ENCODE measurements around the gene PPP1CA.

DNA sequence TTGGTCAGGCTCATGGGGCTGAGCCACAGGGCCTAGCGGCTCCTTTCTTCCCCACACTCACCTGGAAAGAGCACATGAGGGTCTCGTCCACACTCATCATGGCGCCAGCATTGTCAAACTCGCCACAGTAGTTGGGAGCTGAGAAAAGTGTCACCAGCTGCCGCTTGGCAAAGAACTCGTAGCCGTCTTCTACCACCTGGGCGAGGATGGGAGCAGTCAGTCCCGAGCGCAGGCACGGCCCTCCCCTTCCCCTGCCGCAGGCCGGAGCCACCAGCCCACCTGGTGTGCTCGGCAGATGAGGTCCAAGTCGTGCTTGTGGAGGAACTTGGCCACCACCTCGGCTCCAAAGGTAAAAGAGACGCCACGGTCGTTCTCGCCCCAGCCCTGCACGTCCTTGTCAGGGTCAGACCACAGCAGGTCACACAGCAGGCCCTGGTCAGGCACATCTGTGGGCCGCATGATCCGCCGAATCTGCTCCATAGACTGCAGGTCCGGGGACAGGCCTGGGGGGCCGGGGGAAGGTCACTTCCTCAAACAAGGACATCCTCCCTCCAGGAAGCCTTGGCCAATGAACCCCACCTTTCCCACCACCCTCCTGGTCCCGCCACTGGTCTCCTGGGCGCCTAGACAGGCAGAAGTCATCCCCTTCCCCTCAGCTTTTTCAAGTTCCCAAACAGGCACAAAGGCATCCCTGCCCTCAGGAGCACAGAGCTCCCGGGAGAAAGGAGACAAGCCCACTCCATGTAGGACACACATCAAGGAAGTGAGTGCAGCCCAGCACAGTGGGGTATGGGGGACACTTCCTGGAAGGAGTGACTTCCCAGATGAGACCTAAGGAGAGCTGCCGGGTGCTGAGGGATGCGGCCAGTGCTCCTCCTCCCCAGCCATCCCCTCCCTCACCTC, 2.7 kb downstream of the PPP1CA start:
- TF ChIP-seq, protein P1, sequence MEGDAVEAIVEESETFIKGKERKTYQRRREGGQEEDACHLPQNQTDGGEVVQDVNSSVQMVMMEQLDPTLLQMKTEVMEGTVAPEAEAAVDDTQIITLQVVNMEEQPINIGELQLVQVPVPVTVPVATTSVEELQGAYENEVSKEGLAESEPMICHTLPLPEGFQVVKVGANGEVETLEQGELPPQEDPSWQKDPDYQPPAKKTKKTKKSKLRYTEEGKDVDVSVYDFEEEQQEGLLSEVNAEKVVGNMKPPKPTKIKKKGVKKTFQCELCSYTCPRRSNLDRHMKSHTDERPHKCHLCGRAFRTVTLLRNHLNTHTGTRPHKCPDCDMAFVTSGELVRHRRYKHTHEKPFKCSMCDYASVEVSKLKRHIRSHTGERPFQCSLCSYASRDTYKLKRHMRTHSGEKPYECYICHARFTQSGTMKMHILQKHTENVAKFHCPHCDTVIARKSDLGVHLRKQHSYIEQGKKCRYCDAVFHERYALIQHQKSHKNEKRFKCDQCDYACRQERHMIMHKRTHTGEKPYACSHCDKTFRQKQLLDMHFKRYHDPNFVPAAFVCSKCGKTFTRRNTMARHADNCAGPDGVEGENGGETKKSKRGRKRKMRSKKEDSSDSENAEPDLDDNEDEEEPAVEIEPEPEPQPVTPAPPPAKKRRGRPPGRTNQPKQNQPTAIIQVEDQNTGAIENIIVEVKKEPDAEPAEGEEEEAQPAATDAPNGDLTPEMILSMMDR (IDR thresholded peaks at IDR 0.05): no peak
- TF ChIP-seq POLR2A (IDR thresholded peaks at IDR 0.05): no peak
